ENCODE results near the gene C2orf15.

Gene C2orf15

GRCh38 chr2:99180755-99181623, 39.5 kb downstream of the C2orf15 start, which contains the start of the genes MITD1 and MRPL30 (continued):
- TF ChIP-seq ZNF518A (tag by site-specific recombination; conservative IDR thresholded peaks at IDR 0.05; ENCODE audit: low read depth) (peak; percentile 77), ZNF146 (tag by site-specific recombination; IDR thresholded peaks at IDR 0.05) (0 out of 2 replicates have a peak, but pooled peaks have one; percentile 15), HOXA7 (CRISPR knock-in tag; IDR thresholded peaks at IDR 0.05; ENCODE audit: borderline replicate concordance) (no peak), YY2 (tag by site-specific recombination; IDR thresholded peaks at IDR 0.05) (no peak), ZNF366 (tag by site-specific recombination; conservative IDR thresholded peaks at IDR 0.05) (no peak; the same call in 1 of the 2 replicates), REST (tag by site-specific recombination; IDR thresholded peaks at IDR 0.05) (no peak), GFI1B (tag by site-specific recombination; IDR thresholded peaks at IDR 0.05) (no peak), ZNF747 (tag by site-specific recombination; IDR thresholded peaks at IDR 0.05) (no peak), ZNF426 (tag by site-specific recombination; IDR thresholded peaks at IDR 0.05) (no peak), ZNF239 (tag by site-specific recombination; IDR thresholded peaks at IDR 0.05) (no peak), ZNF580 (tag by site-specific recombination; IDR thresholded peaks at IDR 0.05) (peak; percentile 96), ZSCAN5A (tag by site-specific recombination; IDR thresholded peaks at IDR 0.05) (peak; percentile 76; the same call in 1 of the 2 replicates), EGR2 (tag by site-specific recombination; IDR thresholded peaks at IDR 0.05; ENCODE audit: low read depth) (peak; percentile 86), ZNF48 (tag by site-specific recombination; IDR thresholded peaks at IDR 0.05) (no peak), ZNF639 (tag by site-specific recombination; IDR thresholded peaks at IDR 0.05) (peak; percentile 89), ZBTB21 (tag by site-specific recombination; IDR thresholded peaks at IDR 0.05) (peak; percentile 73), PRDM10 (tag by site-specific recombination; IDR thresholded peaks at IDR 0.05) (peak; percentile 99), ZBTB20 (tag by site-specific recombination; IDR thresholded peaks at IDR 0.05) (peak; percentile 33; the same call in 1 of the 2 replicates), ZNF148 (tag by site-specific recombination; IDR thresholded peaks at IDR 0.05; ENCODE audit: borderline replicate concordance) (no peak), ZNF792 (tag by site-specific recombination; IDR thresholded peaks at IDR 0.05) (no peak)
